T-cell (primary cell): ENCODE results near the gene CELF2. TPM values are rescaled to one million over a fixed set of nuclear protein-coding genes. Genes with fewer than 3 reads are reported as not detected.

Source experiments
- ATAC-seq, 4 experiments: fragments of 200-7000 bp in 3 of 4; fragments of 150-1000 bp in 1 of 4; cut with Tn5 transposase; replicated peaks in 1 of 4; 1 replicate in 3 of 4; 2 replicates in 1 of 4; pipeline ENCODE4 v1.10.0; 2021; ENCODE audit warnings: moderate library complexity in 3 of 4, mild to moderate bottlenecking in 2 of 4, moderate number of reproducible peaks in 1 of 4
- CTCF ChIA-PET, 2 donors: fragments of 300-600 bp; sonication (Branson Sonifier 250); formaldehyde crosslinking; loops; one replicate each; lab custom pipeline; 2022; ENCODE audit warnings: antibody characterized with exemption in 2 of 2; lab: Charles Lee
- POLR2A ChIA-PET, 2 donors: fragments of 300-600 bp; sonication (Branson Sonifier 250); formaldehyde crosslinking; loops; one replicate each; lab custom pipeline; 2022; ENCODE audit warnings: antibody characterized with exemption in 2 of 2; lab: Charles Lee
- DNase-seq, 35 experiments: peaks; one replicate each; pipeline versions ENCODE4 v3.0.0 to v3.0.0-alpha.2; 2013 to 2023
- H3K27ac ChIP-seq: one replicate; pipeline ENCODE4 v1.5.1; 2013; ENCODE audit warnings: low read length
- H3K27me3 ChIP-seq, 2 experiments: replicated peaks in 1 of 2; 1 replicate in 1 of 2; 2 replicates in 1 of 2; pipeline versions ENCODE4 v1.6.1 to v1.7.0; 2013; ENCODE audit warnings: low read length in 1 of 2, mixed read lengths in 1 of 2; ENCODE audit not compliant: control insufficient read depth in 2 of 2, insufficient read depth in 2 of 2; ENCODE audit errors: extremely low read depth in 1 of 2
- H3K36me3 ChIP-seq, 2 donors: 1 replicate in 1 of 2; 2 replicates in 1 of 2; pipeline versions ENCODE4 v1.6.1 to v1.7.0; 2013; ENCODE audit warnings: low read length in 1 of 2; ENCODE audit not compliant: control insufficient read depth in 2 of 2, insufficient read depth in 1 of 2; ENCODE audit errors: extremely low read depth in 1 of 2
- H3K4me1 ChIP-seq, 2 experiments: 1 replicate in 1 of 2; 2 replicates in 1 of 2; pipeline versions ENCODE4 v1.6.1 to v1.7.0; 2013; ENCODE audit warnings: low read length in 2 of 2, mixed read lengths in 1 of 2; ENCODE audit not compliant: insufficient read depth in 2 of 2, control insufficient read depth in 1 of 2; ENCODE audit errors: extremely low read depth in 1 of 2
- H3K4me3 ChIP-seq, 2 donors: 1 replicate in 1 of 2; 2 replicates in 1 of 2; pipeline versions ENCODE4 v1.5.1 to v1.7.0; 2013; ENCODE audit warnings: mild to moderate bottlenecking in 2 of 2, low read length in 1 of 2, moderate library complexity in 1 of 2; ENCODE audit not compliant: control insufficient read depth in 1 of 2; ENCODE audit errors: extremely low read depth in 1 of 2
- H3K9me3 ChIP-seq: 2 replicates; pipeline ENCODE4 v1.7.0; 2013
- H3K27ac Mint-ChIP-seq, 2 donors: one replicate each; pipeline ENCODE4 v1.8.0; 2020 to 2021; ENCODE audit warnings: mild to moderate bottlenecking in 2 of 2, mixed read lengths in 2 of 2
- H3K27me3 Mint-ChIP-seq, 2 donors: one replicate each; pipeline ENCODE4 v1.8.0; 2021 to 2022; ENCODE audit warnings: mixed read lengths in 2 of 2
- H3K36me3 Mint-ChIP-seq: one replicate; pipeline ENCODE4 v1.8.0; 2021; ENCODE audit warnings: mixed read lengths
- H3K4me1 Mint-ChIP-seq, 3 donors: one replicate each; pipeline ENCODE4 v1.8.0; 2020 to 2022; ENCODE audit warnings: mixed read lengths in 3 of 3, mild to moderate bottlenecking in 1 of 3
- H3K4me3 Mint-ChIP-seq, 3 donors: one replicate each; pipeline ENCODE4 v1.8.0; 2020 to 2022; ENCODE audit warnings: mild to moderate bottlenecking in 3 of 3, mixed read lengths in 3 of 3, moderate library complexity in 3 of 3
- H3K9me3 Mint-ChIP-seq, 3 donors: one replicate each; pipeline ENCODE4 v1.8.0; 2020 to 2022; ENCODE audit warnings: mixed read lengths in 3 of 3
- WGBS: methylation state at CpG from one replicate; pipeline ENCODE4 v1.1.5; 2013; ENCODE audit warnings: missing lambda C conversion rate; ENCODE audit not compliant: insufficient coverage; 5-methylcytosine and 5-hydroxymethylcytosine counted together
- total RNA-seq, 35 experiments: library from RNA in 6 of 35; stranded (reverse) in 6 of 35; fragments of 120-200 nt in 1 of 35; gene quantifications; one replicate each; pipeline versions ENCODE4 v1.2.1 to v1.2.4 and lab custom pipeline; 2013 to 2026

The CELF2 gene
- total RNA-seq, 5 donors from 2014 or later (not counting 1 experiment from before 2014, with no cell fraction given): 149 to 225 (median 166) TPM

DNA sequence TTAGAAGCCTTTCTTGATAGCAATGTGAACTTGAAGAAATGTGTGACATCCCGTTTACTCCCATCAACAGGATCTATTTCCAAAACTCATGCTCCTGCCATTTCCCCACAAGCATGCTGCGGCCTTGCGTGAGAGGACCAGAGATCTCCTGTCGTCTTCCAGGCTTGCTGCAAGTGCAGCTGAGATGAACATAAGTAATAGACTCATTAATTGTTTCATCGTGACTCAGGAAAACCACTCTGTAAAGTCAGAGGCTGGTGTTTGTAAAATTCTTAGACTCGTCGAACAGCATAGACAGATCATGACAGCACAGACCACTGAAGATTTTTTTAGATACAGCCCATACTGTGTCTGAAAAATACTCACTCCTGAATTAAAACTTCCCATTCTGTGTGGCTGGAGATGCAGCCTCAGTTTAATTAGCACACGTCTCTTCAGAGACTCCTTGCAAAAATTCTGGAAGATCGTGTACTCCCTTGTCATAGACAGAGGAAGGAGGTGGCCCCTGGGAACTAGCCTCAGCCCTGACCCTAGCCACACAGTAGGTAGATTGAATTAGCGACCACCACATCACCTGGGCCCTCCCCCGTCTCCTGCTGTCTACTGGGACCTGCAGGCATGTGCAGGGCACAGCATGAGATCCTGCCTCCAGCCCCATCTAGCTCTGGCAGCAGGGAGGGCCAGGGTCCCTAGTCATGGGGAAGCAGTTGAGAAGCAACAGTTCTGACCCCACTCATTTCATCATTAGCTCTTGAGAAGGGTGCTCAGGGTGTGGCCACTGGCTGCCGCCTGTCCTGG, 226.0 kb downstream of the CELF2 start:
- WGBS: 93% methylated on average over 6 of the region's 12 CpGs
- Mint-ChIP-seq H3K9me3 (no peaks in the 10 kb centered on the region), H3K4me1 (peaks cover 1 to 58% (median 57%) of the 10 kb centered on the region in 3 donors), H3K27me3 (no peaks in the 10 kb centered on the region), H3K27ac (peak overlapping the region; percentile 53 to 58), H3K36me3 (peaks cover 12% of the 10 kb centered on the region), H3K4me3 (peak overlapping the region in 1 of 3 donors; percentile 32)
- Histone ChIP-seq H3K9me3 (no peaks in the 10 kb centered on the region), H3K27ac (peak overlapping the region; percentile 56), H3K27me3 (no peaks in the 10 kb centered on the region), H3K36me3 (peaks cover 5 to 64% of the 10 kb centered on the region in 2 donors), H3K4me3 (no peak overlapping the region), H3K4me1 (peaks cover 21 to 78% of the 10 kb centered on the region in 2 experiments)
- ATAC-seq (no peak), DNase-seq (no peak)
- ChIA-PET CTCF (interaction anchor here (0.6 to 1.4 kb wide), 4 partner anchors 23 to 1015 kb away, joined by 3 to 5 read pairs (median 4); no protein-coding TSS in a partner anchor), POLR2A (interaction anchor here (0.5 to 0.6 kb wide), 4 partner anchors 17 to 70 kb away, joined by 3 to 5 read pairs (median 4); no protein-coding TSS in a partner anchor)

GRCh38 chr10:11245095-11245479, 227.4 kb downstream of the CELF2 start:
- peaks cover 5 to 75% of the 10 kb centered on the region in 2 donors for H3K36me3 ChIP-seq
- Mint-ChIP-seq H3K4me3 (no peak overlapping the region), H3K36me3 (peaks cover 22% of the 10 kb centered on the region), H3K27me3 (no peaks in the 10 kb centered on the region), H3K4me1 (peaks cover 16 to 58% (median 55%) of the 10 kb centered on the region in 3 donors), H3K27ac (no peak overlapping the region), H3K9me3 (no peaks in the 10 kb centered on the region)
- ChIA-PET POLR2A (interaction anchor here in 1 of 2 donors (0.7 kb wide), 1 partner anchor 17 kb away, joined by 5 read pairs; no protein-coding TSS in a partner anchor), CTCF (interaction anchor here (0.6 to 1.4 kb wide), 3 partner anchors 18 to 100 kb away, joined by 3 to 5 read pairs (median 5); no protein-coding TSS in a partner anchor)
- peak overlapping the region; percentile 62 for H3K27ac ChIP-seq
- ATAC-seq (no peak), DNase-seq (no peak)
- WGBS: no CpG with 5 or more reads among the region's 2 CpGs
- H3K4me3 ChIP-seq: no peak overlapping the region
- H3K27me3 ChIP-seq: no peaks in the 10 kb centered on the region
- H3K4me1 ChIP-seq: peaks cover 21 to 74% of the 10 kb centered on the region in 2 experiments
- H3K9me3 ChIP-seq: no peaks in the 10 kb centered on the region

DNA sequence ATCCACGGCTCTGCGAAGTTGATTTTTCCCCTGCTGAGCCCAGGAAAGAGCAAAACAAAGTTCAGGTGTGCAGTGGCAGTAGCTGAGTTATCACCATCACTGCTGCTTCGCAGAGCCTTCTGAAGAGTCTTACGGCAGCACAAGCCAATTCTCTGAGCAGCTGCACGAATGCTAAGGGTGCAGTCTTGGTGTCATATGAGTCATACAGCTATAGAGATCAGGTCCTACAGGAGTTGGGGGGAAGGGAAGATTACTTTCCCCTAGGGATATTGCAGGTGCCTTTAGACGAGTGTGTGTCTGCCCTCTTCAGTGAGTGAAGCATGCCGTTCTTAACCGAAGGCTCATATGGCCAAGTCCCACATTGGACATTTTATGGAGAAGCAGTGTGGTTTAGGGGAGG, 227.8 kb downstream of the CELF2 start:
- POLR2A ChIA-PET: no interaction called here

GRCh38 chr10:11245981-11246590, 228.4 kb downstream of the CELF2 start:
- DNase-seq (peak in 7 of 35 experiments; percentile 18 to 45 (median 35)), ATAC-seq (peak; percentile 20 to 47 (median 34))
- H3K36me3 Mint-ChIP-seq: peaks cover 28% of the 10 kb centered on the region
- H3K4me1 Mint-ChIP-seq: peaks cover 22 to 58% (median 51%) of the 10 kb centered on the region in 3 donors
- H3K9me3 Mint-ChIP-seq: no peaks in the 10 kb centered on the region
- WGBS: 96% methylated on average over 4 of the region's 9 CpGs
- no peaks in the 10 kb centered on the region for H3K27me3 Mint-ChIP-seq
- no peaks in the 10 kb centered on the region for H3K9me3 ChIP-seq
- no peak overlapping the region for H3K4me3 Mint-ChIP-seq
- POLR2A ChIA-PET: no interaction called here
- no peak overlapping the region for H3K4me3 ChIP-seq
- H3K36me3 ChIP-seq: peaks cover 5 to 81% of the 10 kb centered on the region in 2 donors
- H3K4me1 ChIP-seq: peaks cover 19 to 72% of the 10 kb centered on the region in 2 experiments
- H3K27ac Mint-ChIP-seq: no peak overlapping the region
- H3K27ac ChIP-seq: peak overlapping the region; percentile 62
- no peaks in the 10 kb centered on the region for H3K27me3 ChIP-seq
- CTCF ChIA-PET: interaction anchor here (0.6 to 1.0 kb wide), 2 partner anchors 101 to 133 kb away, joined by 3 to 16 read pairs; no protein-coding TSS in a partner anchor

More for the DNA sequence above, 227.8 kb downstream of the CELF2 start:
- no peaks in the 10 kb centered on the region for H3K9me3 ChIP-seq
- Mint-ChIP-seq H3K4me1 (peaks cover 19 to 57% (median 54%) of the 10 kb centered on the region in 3 donors), H3K27ac (no peak overlapping the region), H3K36me3 (peaks cover 26% of the 10 kb centered on the region), H3K27me3 (no peaks in the 10 kb centered on the region), H3K4me3 (no peak overlapping the region), H3K9me3 (no peaks in the 10 kb centered on the region)
- H3K4me1 ChIP-seq: peaks cover 20 to 74% of the 10 kb centered on the region in 2 experiments
- peaks cover 5 to 77% of the 10 kb centered on the region in 2 donors for H3K36me3 ChIP-seq
- H3K27ac ChIP-seq: peak overlapping the region; percentile 62
- peak in 2 of 35 experiments; percentile 18 to 28 for DNase-seq
- peak; percentile 26 to 59 (median 48) for ATAC-seq
- CTCF ChIA-PET: interaction anchor here (0.6 to 1.4 kb wide), 3 partner anchors 24 to 132 kb away, joined by 3 to 5 read pairs (median 3); no protein-coding TSS in a partner anchor
- no peak overlapping the region for H3K4me3 ChIP-seq
- H3K27me3 ChIP-seq: no peaks in the 10 kb centered on the region
- 74% methylated on average over 8 of the region's 8 CpGs for WGBS

GRCh38 chr10:11246752-11247467, 229.2 kb downstream of the CELF2 start:
- DNase-seq (no peak), ATAC-seq (no peak)
- no peaks in the 10 kb centered on the region for H3K27me3 ChIP-seq
- Mint-ChIP-seq H3K4me3 (no peak overlapping the region), H3K4me1 (peaks cover 26 to 50% (median 43%) of the 10 kb centered on the region in 3 donors), H3K27me3 (no peaks in the 10 kb centered on the region), H3K27ac (no peak overlapping the region), H3K9me3 (no peaks in the 10 kb centered on the region), H3K36me3 (peaks cover 28% of the 10 kb centered on the region)
- peak overlapping the region; percentile 62 for H3K27ac ChIP-seq
- WGBS: 87% methylated on average over 24 of the region's 24 CpGs
- peaks cover 5 to 85% of the 10 kb centered on the region in 2 donors for H3K36me3 ChIP-seq
- POLR2A ChIA-PET: no interaction called here
- H3K4me1 ChIP-seq: peaks cover 19 to 69% of the 10 kb centered on the region in 2 experiments
- H3K4me3 ChIP-seq: no peak overlapping the region
- CTCF ChIA-PET: interaction anchor here (0.6 to 1.0 kb wide), 2 partner anchors 102 to 133 kb away, joined by 3 to 16 read pairs; no protein-coding TSS in a partner anchor
- H3K9me3 ChIP-seq: no peaks in the 10 kb centered on the region
